ENCODE measurements around the gene OPN1MW3. TPM values are rescaled to one million over a fixed set of nuclear protein-coding genes. Genes with fewer than 3 reads are reported as not detected.
"Not testable (repeated sequence)": the region's sequence is repeated elsewhere in the genome, so short reads cannot be mapped to it uniquely, and the experiment has no call there.

OPN1MW3 gene
- not detected for total RNA-seq
- long read RNA-seq: 0 reads

- H3K4me3 ChIP-seq; H3K27ac ChIP-seq; H3K36me3 ChIP-seq; H3K9me3 ChIP-seq; DNase-seq; H3K27me3 ChIP-seq; ATAC-seq; intact Hi-C loops (cut with DNase I); H3K4me1 ChIP-seq: not testable (repeated sequence)
Observed at GRCh38 chrX:154257282-154257681, at the start of gene OPN1MW3. Gene OPN1MW3, plus strand, starts transcription at chrX:154257582. Its CDS starts 38 bp downstream, at chrX:154257620.

DNA sequence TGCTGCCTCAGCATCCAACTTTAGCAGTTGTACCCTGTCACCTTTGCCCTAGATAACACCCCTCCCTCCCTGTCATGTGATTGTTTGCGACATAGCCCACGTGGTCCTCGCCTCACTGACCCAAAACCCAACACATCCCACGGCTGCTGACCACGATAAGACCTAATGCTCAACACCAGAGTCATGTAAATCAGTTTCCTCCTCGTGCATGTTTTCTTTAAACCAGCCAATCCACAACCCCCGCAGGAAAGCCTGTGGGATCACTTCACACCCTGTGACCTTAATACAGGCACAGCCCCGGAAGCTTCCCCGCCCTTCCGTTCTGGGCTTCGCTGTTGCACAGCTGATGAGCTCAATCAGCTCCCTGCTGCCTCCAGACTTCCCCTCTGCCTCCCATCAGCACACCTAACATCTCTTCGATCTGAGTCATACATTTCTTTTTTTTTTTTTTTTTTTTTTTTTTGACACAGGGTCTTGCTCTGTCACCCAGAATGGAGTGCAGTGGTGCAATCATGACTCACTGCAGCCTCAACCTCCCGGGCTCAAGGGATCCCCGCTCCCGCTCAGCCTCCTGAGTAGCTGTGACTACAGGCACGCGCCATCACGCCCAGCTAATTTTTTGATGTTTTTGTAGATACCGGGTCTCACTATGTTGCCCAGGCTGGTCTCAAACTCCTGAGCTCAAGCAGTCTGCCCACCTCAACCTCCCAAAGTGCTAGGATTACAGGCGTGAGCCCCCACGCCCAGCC, 47.5 kb upstream of the OPN1MW3 start:
- peak; percentile 96 for ATAC-seq
- intact Hi-C loops (cut with DNase I); DNase-seq: not testable (repeated sequence)

DNA sequence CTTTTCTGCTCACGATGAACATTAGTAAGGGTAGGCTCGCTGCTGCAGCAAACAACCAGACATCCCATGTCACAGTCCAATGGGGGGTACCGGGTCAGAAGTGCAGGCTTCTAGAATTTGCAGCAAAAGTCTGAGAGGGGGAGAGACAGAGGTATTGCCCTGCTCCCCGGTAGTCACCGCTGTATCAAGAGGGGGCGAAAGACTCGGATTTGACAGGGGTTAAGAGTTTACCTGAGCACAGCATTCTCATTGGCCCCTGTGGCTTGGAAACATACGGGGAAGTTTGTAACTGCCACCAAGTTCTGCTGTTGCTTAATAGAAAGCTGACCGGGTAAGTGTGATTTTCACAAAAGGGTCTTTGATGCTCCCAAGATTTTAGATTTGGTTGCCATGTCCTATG, 46.3 kb upstream of the OPN1MW3 start:
- H3K27ac ChIP-seq; H3K9me3 ChIP-seq; H3K27me3 ChIP-seq; intact Hi-C loops (cut with DNase I); ATAC-seq; DNase-seq; H3K4me1 ChIP-seq; H3K4me3 ChIP-seq; H3K36me3 ChIP-seq: not testable (repeated sequence)

More for the DNA sequence above, 47.5 kb upstream of the OPN1MW3 start:
- not testable (repeated sequence) for H3K4me1 ChIP-seq, H3K36me3 ChIP-seq, H3K9me3 ChIP-seq, H3K4me3 ChIP-seq, H3K27me3 ChIP-seq, H3K27ac ChIP-seq

- H3K36me3 ChIP-seq; H3K9me3 ChIP-seq; H3K4me3 ChIP-seq; H3K4me1 ChIP-seq; ATAC-seq; H3K27me3 ChIP-seq; intact Hi-C loops (cut with DNase I); H3K27ac ChIP-seq; DNase-seq: not testable (repeated sequence)
Observed at GRCh38 chrX:154211499-154211898, 45.9 kb upstream of the OPN1MW3 start.

DNA sequence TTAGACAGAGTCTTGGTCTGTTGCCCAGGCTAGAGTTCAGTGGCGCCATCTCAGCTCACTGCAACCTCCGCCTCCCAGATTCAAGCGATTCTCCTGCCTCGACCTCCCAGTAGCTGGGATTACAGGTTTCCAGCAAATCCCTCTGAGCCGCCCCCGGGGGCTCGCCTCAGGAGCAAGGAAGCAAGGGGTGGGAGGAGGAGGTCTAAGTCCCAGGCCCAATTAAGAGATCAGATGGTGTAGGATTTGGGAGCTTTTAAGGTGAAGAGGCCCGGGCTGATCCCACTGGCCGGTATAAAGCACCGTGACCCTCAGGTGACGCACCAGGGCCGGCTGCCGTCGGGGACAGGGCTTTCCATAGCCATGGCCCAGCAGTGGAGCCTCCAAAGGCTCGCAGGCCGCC, 37.9 kb upstream of the OPN1MW3 start, which contains the start of gene OPN1MW2:
TSS of gene OPN1MW2 (plus strand) at position 301 of the 400 bp plus-strand sequence. CDS start at position 361, 60 bp downstream.
- H3K27ac ChIP-seq; H3K9me3 ChIP-seq; H3K36me3 ChIP-seq; H3K4me3 ChIP-seq; intact Hi-C loops (cut with DNase I); H3K4me1 ChIP-seq; ATAC-seq; H3K27me3 ChIP-seq; DNase-seq: not testable (repeated sequence)

- DNase-seq; H3K36me3 ChIP-seq; H3K9me3 ChIP-seq; H3K4me3 ChIP-seq; ATAC-seq; H3K27me3 ChIP-seq; H3K27ac ChIP-seq; H3K4me1 ChIP-seq; intact Hi-C loops (cut with DNase I): not testable (repeated sequence)
Observed at GRCh38 chrX:154225292-154225691, 32.1 kb upstream of the OPN1MW3 start.

GRCh38 chrX:154226706-154227105, 30.7 kb upstream of the OPN1MW3 start:
- H3K4me1 ChIP-seq; DNase-seq; intact Hi-C loops (cut with DNase I): not testable (repeated sequence)

GRCh38 chrX:154231443-154231842, 25.9 kb upstream of the OPN1MW3 start:
- H3K27me3 ChIP-seq; DNase-seq; H3K4me1 ChIP-seq; H3K36me3 ChIP-seq; H3K4me3 ChIP-seq; H3K9me3 ChIP-seq; H3K27ac ChIP-seq; ATAC-seq; intact Hi-C loops (cut with DNase I): not testable (repeated sequence)

More at GRCh38 chrX:154226706-154227105, 30.7 kb upstream of the OPN1MW3 start:
- not testable (repeated sequence) for H3K4me3 ChIP-seq, ATAC-seq, H3K27ac ChIP-seq, H3K9me3 ChIP-seq, H3K27me3 ChIP-seq, H3K36me3 ChIP-seq

DNA sequence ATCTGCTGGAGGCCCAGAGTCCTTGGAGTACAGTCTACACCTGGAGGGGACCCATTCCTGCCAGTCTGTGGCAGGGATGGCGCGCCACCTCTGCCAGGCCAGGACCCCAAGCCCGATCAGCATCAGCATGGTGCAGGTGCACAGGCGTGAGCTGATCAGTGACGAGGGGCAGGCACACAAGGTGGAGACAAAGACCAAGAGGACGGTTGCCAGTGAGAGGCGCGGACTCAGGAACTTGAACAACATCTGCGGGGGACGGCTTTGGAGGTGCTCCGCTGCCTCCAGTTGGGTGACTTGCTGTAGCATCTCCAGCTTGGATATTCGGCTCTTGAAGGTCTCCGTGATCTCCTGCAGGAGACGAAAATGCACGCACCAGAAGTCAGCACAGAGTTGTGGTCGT, 23.8 kb upstream of the OPN1MW3 start:
- H3K4me1 ChIP-seq; H3K9me3 ChIP-seq; H3K36me3 ChIP-seq; intact Hi-C loops (cut with DNase I); H3K27me3 ChIP-seq; ATAC-seq; H3K4me3 ChIP-seq; H3K27ac ChIP-seq; DNase-seq: not testable (repeated sequence)

DNA sequence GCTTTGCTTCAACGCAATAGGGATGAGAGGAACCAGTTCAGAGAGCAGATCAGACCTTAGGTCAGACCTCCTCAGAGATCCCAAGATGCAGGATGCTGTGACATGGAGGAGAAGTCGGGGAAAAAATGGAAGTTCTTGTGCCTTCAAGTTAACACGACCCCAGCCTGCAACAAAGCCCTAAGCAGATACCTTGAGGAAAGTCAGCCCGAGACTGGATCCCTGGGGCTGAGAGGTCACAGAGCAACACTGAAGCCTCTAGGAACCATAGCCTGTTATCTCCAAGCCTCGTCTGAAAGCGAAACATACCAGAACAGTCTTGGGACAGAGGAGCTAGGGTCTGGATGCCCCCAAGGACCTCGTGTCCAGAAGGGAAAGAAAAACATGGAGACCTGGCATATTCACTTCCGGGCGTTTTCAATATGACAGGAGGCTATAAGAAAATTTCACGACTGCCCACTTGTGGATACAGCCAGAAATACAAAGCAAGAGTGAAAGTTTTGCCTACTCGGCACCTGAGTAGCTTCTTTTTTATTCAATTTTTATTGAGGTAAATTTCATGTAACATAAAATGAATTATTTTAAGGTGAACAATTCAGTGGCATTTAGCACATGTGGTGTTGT, 18.3 kb upstream of the OPN1MW3 start:
- H3K27me3 ChIP-seq; ATAC-seq; H3K4me3 ChIP-seq; H3K4me1 ChIP-seq; H3K36me3 ChIP-seq; H3K27ac ChIP-seq; H3K9me3 ChIP-seq; DNase-seq; intact Hi-C loops (cut with DNase I): not testable (repeated sequence)

DNA sequence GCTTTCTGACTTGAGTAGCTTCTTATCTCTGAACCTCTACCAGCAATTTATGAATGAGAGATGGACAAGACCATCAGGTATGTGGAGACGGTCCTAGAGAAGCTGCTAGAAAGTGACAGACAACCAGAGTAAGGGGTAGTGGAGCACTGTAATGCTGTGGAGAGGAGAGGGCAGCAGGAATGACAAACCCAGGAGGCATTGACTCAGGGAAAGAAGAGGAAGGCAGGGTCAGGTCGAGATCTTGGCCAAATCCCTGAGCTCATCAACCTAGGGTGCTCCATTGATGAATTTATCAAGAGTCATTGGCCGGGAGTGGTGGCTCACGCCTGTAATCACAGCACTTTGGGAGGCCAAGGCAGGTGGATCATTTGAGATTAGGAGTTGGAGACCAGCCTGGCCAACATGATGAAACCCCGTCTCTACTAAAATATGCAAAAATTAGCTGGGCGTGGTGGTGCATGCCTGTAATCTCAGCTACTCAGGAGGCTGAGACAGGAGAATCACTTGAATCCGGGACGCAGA, 17.3 kb upstream of the OPN1MW3 start:
- not testable (repeated sequence) for H3K27me3 ChIP-seq

DNA sequence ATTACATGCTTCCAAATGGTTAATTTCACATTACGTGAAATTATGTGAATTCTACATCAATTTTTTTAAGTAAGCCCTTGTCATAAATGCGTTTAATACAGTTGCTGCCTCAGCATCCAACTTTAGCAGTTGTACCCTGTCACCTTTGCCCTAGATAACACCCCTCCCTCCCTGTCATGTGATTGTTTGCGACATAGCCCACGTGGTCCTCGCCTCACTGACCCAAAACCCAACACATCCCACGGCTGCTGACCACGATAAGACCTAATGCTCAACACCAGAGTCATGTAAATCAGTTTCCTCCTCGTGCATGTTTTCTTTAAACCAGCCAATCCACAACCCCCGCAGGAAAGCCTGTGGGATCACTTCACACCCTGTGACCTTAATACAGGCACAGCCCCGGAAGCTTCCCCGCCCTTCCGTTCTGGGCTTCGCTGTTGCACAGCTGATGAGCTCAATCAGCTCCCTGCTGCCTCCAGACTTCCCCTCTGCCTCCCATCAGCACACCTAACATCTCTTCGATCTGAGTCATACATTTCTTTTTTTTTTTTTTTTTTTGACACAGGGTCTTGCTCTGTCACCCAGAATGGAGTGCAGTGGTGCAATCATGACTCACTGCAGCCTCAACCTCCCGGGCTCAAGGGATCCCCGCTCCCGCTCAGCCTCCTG, 9.9 kb upstream of the OPN1MW3 start:
- H3K36me3 ChIP-seq; H3K27me3 ChIP-seq; H3K27ac ChIP-seq; H3K4me3 ChIP-seq; H3K4me1 ChIP-seq; intact Hi-C loops (cut with DNase I); DNase-seq; H3K9me3 ChIP-seq: not testable (repeated sequence)
- ATAC-seq: peak; percentile 97

More for the DNA sequence above, 17.3 kb upstream of the OPN1MW3 start:
- DNase-seq; H3K36me3 ChIP-seq; H3K4me3 ChIP-seq; ATAC-seq; H3K9me3 ChIP-seq; H3K27ac ChIP-seq; intact Hi-C loops (cut with DNase I); H3K4me1 ChIP-seq: not testable (repeated sequence)

- DNase-seq; H3K9me3 ChIP-seq; ATAC-seq; H3K4me1 ChIP-seq; H3K36me3 ChIP-seq; H3K4me3 ChIP-seq; H3K27ac ChIP-seq; intact Hi-C loops (cut with DNase I); H3K27me3 ChIP-seq: not testable (repeated sequence)
Observed at GRCh38 chrX:154248076-154248475, 9.3 kb upstream of the OPN1MW3 start.

- H3K4me3 ChIP-seq; DNase-seq; H3K27me3 ChIP-seq; H3K4me1 ChIP-seq; H3K27ac ChIP-seq; H3K9me3 ChIP-seq; H3K36me3 ChIP-seq; ATAC-seq; intact Hi-C loops (cut with DNase I): not testable (repeated sequence)
Observed at GRCh38 chrX:154258711-154259110, 1.3 kb downstream of the OPN1MW3 start.
